ENCODE measurements around the gene GSTA2. TPM values are rescaled to one million over a fixed set of nuclear protein-coding genes. Genes with fewer than 3 reads are reported as not detected.
A peak's percentile ranks its signal among the peaks of the same experiment; 100 is the strongest.

GSTA2 gene
- polyA plus RNA-seq, 1 of the 3 experiments (the other 2 are of a cell fraction): not detected

DNA sequence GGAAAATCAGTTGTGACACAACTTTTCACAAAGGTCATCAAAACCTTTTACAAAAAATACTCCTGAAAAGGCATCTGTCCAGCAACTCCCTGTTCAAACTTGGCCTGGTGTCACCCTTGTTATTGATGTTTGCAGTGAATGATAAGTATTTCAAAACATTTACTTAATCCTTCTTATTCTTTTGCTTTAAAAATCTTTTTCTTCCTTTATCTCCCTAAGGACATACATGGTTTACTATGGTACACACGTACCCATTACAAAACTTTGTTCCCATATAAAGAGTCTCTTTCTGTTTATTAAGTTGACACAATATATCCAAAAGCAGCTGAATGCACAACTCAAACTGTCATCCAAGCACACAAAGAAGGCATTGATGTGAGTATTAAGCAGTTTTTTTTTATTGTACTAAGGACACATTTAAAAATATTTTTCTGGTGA lies 17.5 kb downstream of the GSTA2 start:
- TF ChIP-seq SIN3A (IDR thresholded peaks at IDR 0.05; ENCODE audit: borderline replicate concordance, low read depth, low read length): no peak
- no peak for TF ChIP-seq CHD2 (IDR thresholded peaks at IDR 0.05; ENCODE audit: low read length, partially characterized antibody)
- TF ChIP-seq GATA2 (CRISPR knock-in tag; IDR thresholded peaks at IDR 0.05): no peak
- no peak for TF ChIP-seq GABPA (IDR thresholded peaks at IDR 0.05; ENCODE audit: low read depth)
- TF ChIP-seq, protein P1, sequence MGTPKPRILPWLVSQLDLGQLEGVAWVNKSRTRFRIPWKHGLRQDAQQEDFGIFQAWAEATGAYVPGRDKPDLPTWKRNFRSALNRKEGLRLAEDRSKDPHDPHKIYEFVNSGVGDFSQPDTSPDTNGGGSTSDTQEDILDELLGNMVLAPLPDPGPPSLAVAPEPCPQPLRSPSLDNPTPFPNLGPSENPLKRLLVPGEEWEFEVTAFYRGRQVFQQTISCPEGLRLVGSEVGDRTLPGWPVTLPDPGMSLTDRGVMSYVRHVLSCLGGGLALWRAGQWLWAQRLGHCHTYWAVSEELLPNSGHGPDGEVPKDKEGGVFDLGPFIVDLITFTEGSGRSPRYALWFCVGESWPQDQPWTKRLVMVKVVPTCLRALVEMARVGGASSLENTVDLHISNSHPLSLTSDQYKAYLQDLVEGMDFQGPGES (IDR thresholded peaks at IDR 0.05; ENCODE audit: low read depth, low read length): no peak
- TF ChIP-seq, protein P2, sequence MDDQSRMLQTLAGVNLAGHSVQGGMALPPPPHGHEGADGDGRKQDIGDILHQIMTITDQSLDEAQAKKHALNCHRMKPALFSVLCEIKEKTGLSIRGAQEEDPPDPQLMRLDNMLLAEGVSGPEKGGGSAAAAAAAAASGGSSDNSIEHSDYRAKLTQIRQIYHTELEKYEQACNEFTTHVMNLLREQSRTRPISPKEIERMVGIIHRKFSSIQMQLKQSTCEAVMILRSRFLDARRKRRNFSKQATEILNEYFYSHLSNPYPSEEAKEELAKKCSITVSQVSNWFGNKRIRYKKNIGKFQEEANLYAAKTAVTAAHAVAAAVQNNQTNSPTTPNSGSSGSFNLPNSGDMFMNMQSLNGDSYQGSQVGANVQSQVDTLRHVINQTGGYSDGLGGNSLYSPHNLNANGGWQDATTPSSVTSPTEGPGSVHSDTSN (IDR thresholded peaks at IDR 0.05): no peak
- no peak for TF ChIP-seq FOSL2 (IDR thresholded peaks at IDR 0.05; ENCODE audit: borderline replicate concordance, low read depth)
- TF ChIP-seq FOXJ3 (CRISPR knock-in tag; IDR thresholded peaks at IDR 0.05): no peak
- TF ChIP-seq MAX (IDR thresholded peaks at IDR 0.05; ENCODE audit: low read depth): no peak
- H2AFZ ChIP-seq (ENCODE audit: low read depth): 0 out of 2 replicates have a peak overlapping the region, but pooled peaks have one; percentile 48
- no peaks in the 10 kb centered on the region for H3K9me3 ChIP-seq
- H3K27me3 ChIP-seq (ENCODE audit: insufficient read depth): no peaks in the 10 kb centered on the region; the same call in 1 of the 2 replicates
- no peak overlapping the region for H3K27ac ChIP-seq (ENCODE audit: low read depth in 2 of 2, low read length in 1 of 2)
- H3K4me2 ChIP-seq: no peak overlapping the region
- H3K9me2 ChIP-seq: no peaks in the 10 kb centered on the region
- no peaks in the 10 kb centered on the region for H3F3A ChIP-seq (replicated peaks; ENCODE audit: insufficient read depth)
- H4K20me1 ChIP-seq (ENCODE audit: insufficient read depth): no peaks in the 10 kb centered on the region
- no peak for DNase-seq
- no peaks in the 10 kb centered on the region for H3K79me2 ChIP-seq (ENCODE audit: insufficient read depth)
- POLR2A ChIA-PET: no interaction called here
- no peaks in the 10 kb centered on the region for H3K36me3 ChIP-seq (replicated peaks in 1 of 2; ENCODE audit: control insufficient read depth in 1 of 2, insufficient read depth in 2 of 2, low read length in 1 of 2)
- H3K4me3 ChIP-seq (ENCODE audit: low read depth in 2 of 2, low read length in 1 of 2): no peak overlapping the region
- 6% methylated on average over 1 of the region's 1 CpG for WGBS (ENCODE audit: low lambda C conversion rate)
- CTCF ChIA-PET: interaction anchor here (1.6 kb wide), 1 partner anchor 21 kb away, joined by 4 read pairs; no protein-coding TSS in a partner anchor
- no peak overlapping the region for H3K9ac ChIP-seq
- H3K4me1 ChIP-seq (ENCODE audit: control insufficient read depth in 1 of 2, insufficient read depth in 2 of 2, low read depth in 1 of 2, low read length in 1 of 2): no peaks in the 10 kb centered on the region

- DNase-seq: no peak
- CTCF ChIA-PET: no interaction called here
- TF ChIP-seq POLR2AphosphoS5 (IDR thresholded peaks at IDR 0.05; ENCODE audit: low read depth, low read length): no peak
- no peak for TF ChIP-seq CTCF (IDR thresholded peaks at IDR 0.05)
- TF ChIP-seq REST (IDR thresholded peaks at IDR 0.05; ENCODE audit: low read depth, low read length): no peak
- no peak for TF ChIP-seq ZBTB33 (IDR thresholded peaks at IDR 0.05; ENCODE audit: borderline replicate concordance, low read depth)
- TF ChIP-seq MXI1 (IDR thresholded peaks at IDR 0.05; ENCODE audit: low read depth, low read length): no peak
- no peak for TF ChIP-seq MEF2A (IDR thresholded peaks at IDR 0.05; ENCODE audit: borderline replicate concordance, low read depth)
- TF ChIP-seq, protein P1 (IDR thresholded peaks at IDR 0.05; ENCODE audit: low read depth, low read length): no peak
Observed at GRCh38 chr6:52741872-52742271, 21.4 kb downstream of the GSTA2 start.

More at GRCh38 chr6:52741872-52742271, 21.4 kb downstream of the GSTA2 start:
- no peak overlapping the region for H2AFZ ChIP-seq (ENCODE audit: low read depth)
- no peaks in the 10 kb centered on the region for H3K9me2 ChIP-seq
- no peaks in the 10 kb centered on the region for H4K20me1 ChIP-seq (ENCODE audit: insufficient read depth)
- POLR2A ChIA-PET: no interaction called here
- no peak overlapping the region for H3K9ac ChIP-seq
- H3K27me3 ChIP-seq (ENCODE audit: insufficient read depth): no peaks in the 10 kb centered on the region; the same call in 1 of the 2 replicates
- H3K4me3 ChIP-seq (ENCODE audit: low read depth in 2 of 2, low read length in 1 of 2): no peak overlapping the region
- no peak overlapping the region for H3K4me2 ChIP-seq
- no peaks in the 10 kb centered on the region for H3K9me3 ChIP-seq
- H3K4me1 ChIP-seq (ENCODE audit: control insufficient read depth in 1 of 2, insufficient read depth in 2 of 2, low read depth in 1 of 2, low read length in 1 of 2): no peaks in the 10 kb centered on the region
- H3K36me3 ChIP-seq (replicated peaks in 1 of 2; ENCODE audit: control insufficient read depth in 1 of 2, insufficient read depth in 2 of 2, low read length in 1 of 2): no peaks in the 10 kb centered on the region
- H3F3A ChIP-seq (replicated peaks; ENCODE audit: insufficient read depth): no peaks in the 10 kb centered on the region
- 9% methylated on average over 1 of the region's 1 CpG for WGBS (ENCODE audit: low lambda C conversion rate)
- H3K27ac ChIP-seq (ENCODE audit: low read depth in 2 of 2, low read length in 1 of 2): no peak overlapping the region
- H3K79me2 ChIP-seq (ENCODE audit: insufficient read depth): no peaks in the 10 kb centered on the region
